IPS-NIHi11 (cell line): Measurements from ENCODE around the gene THPO.

Experiments used
- DNase-seq: peaks from one replicate; pipeline ENCODE4 v3.0.0; 2012; ENCODE audit warnings: mixed read lengths, low spot score

THPO gene

DNA sequence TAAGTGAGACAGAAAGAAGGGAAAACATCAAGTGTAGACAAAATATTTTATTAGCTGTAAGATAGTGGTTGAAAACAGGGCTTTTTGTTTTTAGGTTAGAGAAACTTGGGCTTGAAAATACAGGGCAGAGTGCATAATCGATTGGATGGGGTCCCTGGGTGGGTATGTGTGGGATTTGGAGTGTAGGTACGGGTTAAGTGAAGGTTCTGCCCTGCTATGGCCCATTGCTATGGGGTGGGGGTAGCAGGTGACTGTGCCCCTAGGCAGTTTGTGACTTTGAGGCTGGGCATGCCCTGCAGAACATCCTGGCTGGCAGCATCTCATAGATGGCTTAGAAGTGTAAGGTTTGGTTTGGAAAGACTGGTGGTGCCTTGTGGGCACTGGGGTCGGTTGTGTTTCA, 44.3 kb downstream of the THPO start:
- DNase-seq: no peak

DNA sequence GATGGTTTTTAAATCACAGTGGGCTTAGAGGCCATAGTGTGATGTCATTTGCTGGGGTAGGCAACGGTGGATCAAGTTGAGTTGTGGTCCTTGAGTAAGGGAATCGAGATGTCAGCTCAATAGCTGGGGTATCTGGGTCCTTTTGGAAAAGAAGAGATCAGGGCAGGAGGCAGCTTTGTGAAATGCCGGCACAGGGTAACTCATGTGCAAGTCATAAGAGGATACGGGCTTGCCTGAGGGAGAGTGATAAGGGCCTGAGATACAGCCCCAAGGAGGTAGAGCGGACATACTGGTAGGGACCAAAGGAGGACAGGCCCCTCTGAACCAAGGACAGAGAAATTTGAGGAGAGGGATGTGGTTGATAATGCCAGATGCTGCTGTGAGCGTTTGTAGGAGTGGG, 44.8 kb downstream of the THPO start:
- DNase-seq: no peak

DNA sequence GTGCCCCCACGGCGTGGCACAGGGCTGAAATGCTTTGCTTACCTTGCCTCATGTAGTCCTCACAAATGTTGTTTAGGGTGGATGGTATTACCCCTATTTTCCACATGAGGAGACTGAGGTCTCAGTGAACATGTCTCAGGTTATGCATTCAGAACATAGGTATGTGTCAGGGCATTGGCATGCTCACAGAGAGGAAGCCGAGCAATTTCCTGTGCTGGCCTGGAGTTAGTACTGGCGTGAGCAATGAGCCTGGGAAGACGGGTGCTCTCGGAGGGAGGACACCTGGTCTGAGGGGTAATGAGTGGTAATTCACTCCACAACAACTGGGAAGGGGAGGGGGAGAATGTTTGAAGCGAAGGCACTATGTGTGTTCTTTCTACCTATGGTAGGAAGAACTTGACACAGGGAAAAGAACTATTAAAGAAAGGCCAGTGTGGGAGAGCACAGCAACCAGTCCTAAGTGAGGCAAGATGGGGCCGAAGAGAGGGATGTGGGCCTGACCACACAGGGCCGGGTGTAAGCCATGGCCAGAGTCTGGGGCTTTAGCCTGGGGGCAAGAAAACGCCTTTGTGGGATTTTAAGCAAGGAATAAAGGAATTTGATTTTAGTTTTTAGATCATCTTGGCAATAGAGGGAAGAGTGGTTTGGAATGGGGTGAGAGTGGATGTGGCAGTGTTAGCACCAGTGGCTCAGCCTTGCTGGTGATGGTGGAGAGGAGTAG, 45.5 kb downstream of the THPO start:
- DNase-seq: no peak

- DNase-seq: no peak
Observed at GRCh38 chr3:184328516-184328915, 49.5 kb downstream of the THPO start.

GRCh38 chr3:184327171-184327570, 50.8 kb downstream of the THPO start:
- peak; percentile 14 for DNase-seq

DNA sequence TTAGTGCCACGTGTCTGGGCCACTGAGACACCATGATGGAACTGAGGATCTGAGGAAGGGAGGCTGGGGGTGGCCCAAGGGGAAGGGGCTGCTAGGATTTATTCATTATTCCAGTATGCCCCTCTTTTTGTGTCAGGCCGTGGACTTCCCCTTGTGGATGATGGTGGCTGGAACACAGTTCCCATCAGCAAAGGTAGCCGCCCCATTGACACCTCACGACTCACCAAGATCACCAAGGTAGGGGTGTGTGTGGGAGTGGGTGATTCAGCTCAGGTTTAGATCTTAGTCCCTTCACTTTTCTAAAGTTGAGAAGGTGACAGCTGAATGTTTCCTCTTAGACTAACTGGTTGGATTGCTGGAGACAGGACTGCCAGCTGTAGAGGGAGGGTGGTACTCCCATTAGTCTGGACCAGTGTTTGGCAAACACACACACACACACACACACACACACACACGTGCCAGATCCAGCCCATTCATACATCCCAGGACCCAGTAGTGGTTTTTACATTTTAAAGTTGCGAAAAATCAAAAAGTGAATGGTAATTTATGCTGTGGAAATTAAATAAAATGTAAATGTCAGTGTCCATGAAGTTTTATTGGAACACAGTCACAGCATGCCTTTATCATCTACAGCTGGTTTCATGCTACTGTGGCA, 52.2 kb downstream of the THPO start:
- peak; percentile 4 for DNase-seq

DNA sequence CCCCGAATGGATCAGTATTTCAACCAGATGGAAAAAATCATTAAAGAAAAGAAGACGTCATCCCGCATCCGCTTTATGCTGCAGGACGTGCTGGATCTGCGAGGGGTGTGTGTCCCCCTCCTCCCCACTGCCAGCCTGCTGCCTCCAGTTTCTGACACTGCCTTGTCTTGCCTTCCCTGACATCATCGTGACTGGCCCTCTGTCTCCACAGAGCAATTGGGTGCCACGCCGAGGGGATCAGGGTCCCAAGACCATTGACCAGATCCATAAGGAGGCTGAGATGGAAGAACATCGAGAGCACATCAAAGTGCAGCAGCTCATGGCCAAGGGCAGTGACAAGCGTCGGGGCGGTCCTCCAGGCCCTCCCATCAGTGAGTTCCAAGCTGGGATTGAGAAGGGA, 52.7 kb downstream of the THPO start:
- DNase-seq: peak; percentile 4

GRCh38 chr3:184323696-184324095, 54.3 kb downstream of the THPO start:
- DNase-seq: peak; percentile 4

GRCh38 chr3:184322731-184323487, 55.1 kb downstream of the THPO start:
- DNase-seq: peak; percentile 6
